Nephron (organoid): ENCODE measurements around the gene KLHDC3.

Experiments
- H3K27ac Mint-ChIP-seq, 3 experiments: 2 replicates each; pipeline ENCODE4 v1.8.0; 2020; ENCODE audit warnings: mixed read lengths in 3 of 3, mild to moderate bottlenecking in 2 of 3, moderate library complexity in 1 of 3
- H3K27me3 Mint-ChIP-seq: 2 replicates; pipeline ENCODE4 v1.8.0; 2021; ENCODE audit warnings: low read depth, mild to moderate bottlenecking, moderate library complexity, mixed read lengths
- H3K36me3 Mint-ChIP-seq: 2 replicates; pipeline ENCODE4 v1.8.0; 2020; ENCODE audit warnings: low read depth, mixed read lengths
- H3K4me1 Mint-ChIP-seq: 2 replicates; pipeline ENCODE4 v1.8.0; 2020; ENCODE audit warnings: mixed read lengths
- H3K4me3 Mint-ChIP-seq, 3 experiments: 2 replicates each; pipeline ENCODE4 v1.8.0; 2020; ENCODE audit warnings: mild to moderate bottlenecking in 3 of 3, mixed read lengths in 3 of 3, moderate library complexity in 2 of 3
- H3K9me3 Mint-ChIP-seq: 2 replicates; pipeline ENCODE4 v1.8.0; 2020; ENCODE audit warnings: mixed read lengths
- CTCF ChIP-seq, 3 experiments: fragments of 200-600 bp; sonication (generic); IDR thresholded peaks; one replicate each; pipeline ENCODE4 v1.5.0; 2021; ENCODE audit warnings: antibody characterized with exemption in 3 of 3; ENCODE audit not compliant: unreplicated experiment in 3 of 3

Gene KLHDC3

GRCh38 chr6:43021270-43022047 is 7.4 kb downstream of the KLHDC3 start, which contains the start of gene RRP36:
RRP36 (plus strand) TSS chr6:43021623; CDS start chr6:43021655, 32 bp downstream.
- Mint-ChIP-seq H3K27ac (peak within 1 kb of the TSS; percentile 93 to 99 (median 96)), H3K4me3 (peak within 1 kb of the TSS; percentile 97 to 100 (median 98)), H3K27me3 (peaks cover 3% of the 10 kb centered on the region), H3K4me1 (peaks cover 34% of the 10 kb centered on the region), H3K36me3 (peaks cover 52% of the 10 kb centered on the region), H3K9me3 (no peaks in the 10 kb centered on the region)
- TF ChIP-seq CTCF (IDR thresholded peaks at IDR 0.05; ENCODE audit: unreplicated experiment in 3 of 3), result no peak

DNA sequence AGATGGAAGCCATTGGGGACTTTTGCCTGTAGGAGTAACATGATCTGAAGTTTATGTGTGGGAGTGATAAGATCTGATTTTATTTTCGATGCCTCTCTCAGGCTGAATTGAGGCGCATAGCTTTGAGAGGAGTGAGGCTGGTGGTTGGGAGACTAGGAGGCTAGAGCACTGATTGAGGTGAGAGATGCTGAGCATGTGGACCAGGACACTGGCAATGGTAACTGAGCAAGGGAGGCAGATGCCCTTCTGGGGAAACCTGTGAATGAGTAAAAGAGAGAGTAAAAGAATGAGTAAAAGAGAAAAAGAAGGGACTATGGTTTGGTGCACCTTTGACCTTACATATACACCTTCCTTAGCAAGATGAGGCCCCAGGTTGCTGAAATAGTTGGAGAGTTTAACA is 10.4 kb downstream of the KLHDC3 start:
- no peaks in the 10 kb centered on the region for H3K27me3 Mint-ChIP-seq
- no peak for TF ChIP-seq CTCF (IDR thresholded peaks at IDR 0.05; ENCODE audit: unreplicated experiment in 3 of 3)
- peaks cover 58% of the 10 kb centered on the region for H3K36me3 Mint-ChIP-seq
- H3K27ac Mint-ChIP-seq, result peak overlapping the region in 2 of 3 experiments; percentile 6 to 18
- no peaks in the 10 kb centered on the region for H3K9me3 Mint-ChIP-seq
- peaks cover 10% of the 10 kb centered on the region for H3K4me1 Mint-ChIP-seq
- H3K4me3 Mint-ChIP-seq, result peak overlapping the region; percentile 8 to 63 (median 43)

- peak overlapping the region in 1 of 3 experiments; percentile 10 for H3K4me3 Mint-ChIP-seq
These were observed 12.3 kb downstream of the KLHDC3 start for GRCh38 chr6:43026365-43026764.

GRCh38 chr6:43029120-43029519 is 15.1 kb downstream of the KLHDC3 start:
- H3K9me3 Mint-ChIP-seq, result no peaks in the 10 kb centered on the region
- peaks cover 78% of the 10 kb centered on the region for H3K36me3 Mint-ChIP-seq
- no peak overlapping the region for H3K4me3 Mint-ChIP-seq
- TF ChIP-seq CTCF (IDR thresholded peaks at IDR 0.05; ENCODE audit: unreplicated experiment in 3 of 3), result no peak
- no peak overlapping the region for H3K27ac Mint-ChIP-seq
- H3K27me3 Mint-ChIP-seq, result no peaks in the 10 kb centered on the region
- no peaks in the 10 kb centered on the region for H3K4me1 Mint-ChIP-seq

More at GRCh38 chr6:43026365-43026764, 12.3 kb downstream of the KLHDC3 start:
- no peaks in the 10 kb centered on the region for H3K27me3 Mint-ChIP-seq
- no peaks in the 10 kb centered on the region for H3K9me3 Mint-ChIP-seq
- H3K27ac Mint-ChIP-seq, result no peak overlapping the region
- H3K36me3 Mint-ChIP-seq, result peaks cover 60% of the 10 kb centered on the region
- TF ChIP-seq CTCF (IDR thresholded peaks at IDR 0.05; ENCODE audit: unreplicated experiment in 3 of 3), result no peak
- no peaks in the 10 kb centered on the region for H3K4me1 Mint-ChIP-seq

DNA sequence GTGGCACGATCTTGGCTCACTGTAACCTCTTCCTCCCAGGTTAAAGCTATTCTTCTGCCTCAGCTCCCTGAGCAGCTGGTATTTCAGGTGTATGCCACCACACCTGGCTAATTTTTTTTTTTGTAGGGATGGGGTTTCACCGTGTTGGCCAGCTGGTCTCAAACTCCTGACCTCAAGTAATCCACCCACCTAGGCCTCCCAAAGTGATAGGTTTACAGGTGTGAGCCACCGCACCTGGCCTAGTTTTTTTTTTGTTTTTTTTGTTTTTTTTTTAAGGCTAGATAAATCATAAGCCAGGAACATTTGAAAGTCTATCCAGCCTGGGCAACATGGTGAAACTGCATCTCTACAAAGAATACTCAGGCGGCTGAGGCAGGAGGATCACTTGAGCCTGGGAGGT is 18.3 kb downstream of the KLHDC3 start:
- Mint-ChIP-seq H3K27me3 (no peaks in the 10 kb centered on the region), H3K9me3 (no peaks in the 10 kb centered on the region), H3K4me3 (no peak overlapping the region), H3K4me1 (no peaks in the 10 kb centered on the region), H3K36me3 (peaks cover 76% of the 10 kb centered on the region), H3K27ac (no peak overlapping the region)
- TF ChIP-seq CTCF (IDR thresholded peaks at IDR 0.05; ENCODE audit: unreplicated experiment in 3 of 3), result no peak
